HepG2 (cell line): ENCODE data around the gene JPH4. TPM values are rescaled to one million over a fixed set of nuclear protein-coding genes. Genes with fewer than 3 reads are reported as not detected.

ENCODE experiments used
- ETV6 ChIP-seq: sonication (generic); formaldehyde crosslinking; conservative IDR thresholded peaks from 2 replicates; pipeline ENCODE4 v1.4.0; 2020; ENCODE audit warnings: missing genetic modification reagents
- HIVEP1 ChIP-seq: sonication (generic); formaldehyde crosslinking; IDR thresholded peaks from 2 replicates; pipeline ENCODE4 v1.4.0; 2020; ENCODE audit warnings: mild to moderate bottlenecking, missing genetic modification reagents
- KAT8 ChIP-seq: IDR thresholded peaks from 2 replicates; pipeline ENCODE4 v1.6.1; 2016; ENCODE audit warnings: missing genetic modification reagents, missing compliant biosample characterization
- MEF2D ChIP-seq: sonication (generic); formaldehyde crosslinking; IDR thresholded peaks from 2 replicates; pipeline ENCODE4 v1.5.1; 2020; ENCODE audit warnings: mild to moderate bottlenecking, missing genetic modification reagents
- NFKBIZ ChIP-seq: IDR thresholded peaks from 2 replicates; pipeline ENCODE4 v1.6.1; 2018; ENCODE audit warnings: missing genetic modification reagents, missing compliant biosample characterization
- RARA ChIP-seq: IDR thresholded peaks from 2 replicates; pipeline ENCODE4 v1.6.1; 2016; ENCODE audit warnings: missing genetic modification reagents, missing compliant biosample characterization
- ZNF44 ChIP-seq: sonication (generic); formaldehyde crosslinking; IDR thresholded peaks from 2 replicates; pipeline ENCODE4 v1.5.1; 2020; ENCODE audit warnings: mild to moderate bottlenecking, missing genetic modification reagents
- polyA plus RNA-seq, 8 experiments: library from polyadenylated mRNA; depleted of rRNA in 3 of 8; stranded (reverse) in 7 of 8; unstranded in 1 of 8; fragments of >200 nt; fragmentation: Illumina TruSeq in 4 of 8; extraction: Trizol in 4 of 8; gene quantifications; 2 replicates each; pipeline versions ENCODE4 v1.2.1 to v1.2.3, GENCODE V29; 2011 to 2016; ENCODE audit warnings: low read depth in 4 of 8, missing spikeins in 1 of 8, mixed read lengths in 1 of 8; ENCODE audit not compliant: insufficient read depth in 1 of 8
- total RNA-seq, 5 experiments: library from RNA; depleted of rRNA; stranded (reverse); fragments of >200 nt; fragmentation: Illumina TruSeq; extraction: Trizol; gene quantifications; 2 replicates each; pipeline ENCODE4 v1.2.3, GENCODE V29; 2016; ENCODE audit warnings: low read depth in 1 of 5
- TF ChIP-seq, protein P1 (sequence below): sonication (generic); formaldehyde crosslinking; IDR thresholded peaks from 2 replicates; pipeline ENCODE4 v1.4.0; 2020; ENCODE audit warnings: missing genetic modification reagents
- TF ChIP-seq, protein P2 (sequence below): sonication (generic); formaldehyde crosslinking; IDR thresholded peaks from 2 replicates; pipeline ENCODE4 v1.5.1; 2020; ENCODE audit warnings: mild to moderate bottlenecking, missing genetic modification reagents, moderate library complexity
- TF ChIP-seq, protein P3 (sequence below): sonication (generic); formaldehyde crosslinking; IDR thresholded peaks from 2 replicates; pipeline ENCODE4 v1.5.0; 2020; ENCODE audit warnings: mild to moderate bottlenecking, missing genetic modification reagents
- TF ChIP-seq, protein P4 (sequence below): sonication (generic); formaldehyde crosslinking; IDR thresholded peaks from 2 replicates; pipeline ENCODE4 v1.5.0; 2020; ENCODE audit warnings: missing genetic modification reagents
- TF ChIP-seq, protein P5 (sequence below): IDR thresholded peaks from 2 replicates; pipeline ENCODE4 v1.6.1; 2016; ENCODE audit warnings: missing compliant biosample characterization, missing genetic modification reagents, borderline replicate concordance

Gene JPH4
- total and polyA plus RNA-seq, 2 of the 13 experiments (the other 11 are each of a cell fraction or from before 2014, with no cell fraction given): 0.08 to 0.22 TPM

DNA sequence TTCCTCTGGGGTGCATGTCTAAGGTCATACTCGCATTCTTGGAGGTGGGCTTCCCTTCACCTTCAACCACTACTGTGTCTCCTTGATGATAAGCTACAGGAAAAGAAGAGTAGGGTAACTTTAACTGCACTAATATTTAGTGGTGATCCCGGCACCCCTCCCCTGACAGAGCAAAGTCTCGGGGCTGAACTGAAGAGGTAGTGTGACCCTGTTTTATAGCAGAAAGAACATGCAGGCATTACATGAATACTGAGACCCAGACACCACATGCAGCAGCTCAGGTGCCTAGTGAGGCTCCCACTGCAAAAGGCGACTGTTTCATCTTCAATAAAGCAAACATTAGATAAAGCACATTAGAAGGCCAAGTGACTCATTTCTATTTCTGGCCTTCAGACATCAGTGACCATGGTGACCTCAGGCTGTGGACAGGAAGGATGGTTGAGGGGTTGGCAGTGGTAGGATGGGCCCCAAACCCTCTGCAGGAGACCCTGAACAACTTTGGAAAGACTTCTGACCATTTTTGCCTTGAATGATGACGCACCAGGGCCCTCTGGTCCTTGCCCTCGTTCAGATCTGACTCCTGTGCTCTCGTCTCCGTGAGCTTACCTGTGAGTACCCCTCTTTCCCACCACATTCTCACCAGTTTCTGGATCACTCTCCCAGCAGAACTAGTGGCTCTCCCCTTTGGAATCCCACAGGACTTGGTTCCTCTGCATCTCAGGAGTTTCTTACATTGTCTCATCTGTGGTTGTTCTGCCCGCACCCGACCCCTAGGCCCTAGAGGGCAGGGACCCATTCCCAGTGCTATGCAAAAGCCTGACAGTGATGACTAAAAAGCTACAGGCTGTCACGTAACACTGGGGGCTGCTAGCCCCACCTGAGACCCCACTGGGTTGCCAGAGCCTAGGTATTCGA is 23.8 kb upstream of the JPH4 start (continued):
- TF ChIP-seq, protein P1, sequence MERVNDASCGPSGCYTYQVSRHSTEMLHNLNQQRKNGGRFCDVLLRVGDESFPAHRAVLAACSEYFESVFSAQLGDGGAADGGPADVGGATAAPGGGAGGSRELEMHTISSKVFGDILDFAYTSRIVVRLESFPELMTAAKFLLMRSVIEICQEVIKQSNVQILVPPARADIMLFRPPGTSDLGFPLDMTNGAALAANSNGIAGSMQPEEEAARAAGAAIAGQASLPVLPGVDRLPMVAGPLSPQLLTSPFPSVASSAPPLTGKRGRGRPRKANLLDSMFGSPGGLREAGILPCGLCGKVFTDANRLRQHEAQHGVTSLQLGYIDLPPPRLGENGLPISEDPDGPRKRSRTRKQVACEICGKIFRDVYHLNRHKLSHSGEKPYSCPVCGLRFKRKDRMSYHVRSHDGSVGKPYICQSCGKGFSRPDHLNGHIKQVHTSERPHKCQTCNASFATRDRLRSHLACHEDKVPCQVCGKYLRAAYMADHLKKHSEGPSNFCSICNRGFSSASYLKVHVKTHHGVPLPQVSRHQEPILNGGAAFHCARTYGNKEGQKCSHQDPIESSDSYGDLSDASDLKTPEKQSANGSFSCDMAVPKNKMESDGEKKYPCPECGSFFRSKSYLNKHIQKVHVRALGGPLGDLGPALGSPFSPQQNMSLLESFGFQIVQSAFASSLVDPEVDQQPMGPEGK (CRISPR knock-in tag): peak; percentile 50; the same call in 1 of the 2 replicates
- TF ChIP-seq, protein P2, sequence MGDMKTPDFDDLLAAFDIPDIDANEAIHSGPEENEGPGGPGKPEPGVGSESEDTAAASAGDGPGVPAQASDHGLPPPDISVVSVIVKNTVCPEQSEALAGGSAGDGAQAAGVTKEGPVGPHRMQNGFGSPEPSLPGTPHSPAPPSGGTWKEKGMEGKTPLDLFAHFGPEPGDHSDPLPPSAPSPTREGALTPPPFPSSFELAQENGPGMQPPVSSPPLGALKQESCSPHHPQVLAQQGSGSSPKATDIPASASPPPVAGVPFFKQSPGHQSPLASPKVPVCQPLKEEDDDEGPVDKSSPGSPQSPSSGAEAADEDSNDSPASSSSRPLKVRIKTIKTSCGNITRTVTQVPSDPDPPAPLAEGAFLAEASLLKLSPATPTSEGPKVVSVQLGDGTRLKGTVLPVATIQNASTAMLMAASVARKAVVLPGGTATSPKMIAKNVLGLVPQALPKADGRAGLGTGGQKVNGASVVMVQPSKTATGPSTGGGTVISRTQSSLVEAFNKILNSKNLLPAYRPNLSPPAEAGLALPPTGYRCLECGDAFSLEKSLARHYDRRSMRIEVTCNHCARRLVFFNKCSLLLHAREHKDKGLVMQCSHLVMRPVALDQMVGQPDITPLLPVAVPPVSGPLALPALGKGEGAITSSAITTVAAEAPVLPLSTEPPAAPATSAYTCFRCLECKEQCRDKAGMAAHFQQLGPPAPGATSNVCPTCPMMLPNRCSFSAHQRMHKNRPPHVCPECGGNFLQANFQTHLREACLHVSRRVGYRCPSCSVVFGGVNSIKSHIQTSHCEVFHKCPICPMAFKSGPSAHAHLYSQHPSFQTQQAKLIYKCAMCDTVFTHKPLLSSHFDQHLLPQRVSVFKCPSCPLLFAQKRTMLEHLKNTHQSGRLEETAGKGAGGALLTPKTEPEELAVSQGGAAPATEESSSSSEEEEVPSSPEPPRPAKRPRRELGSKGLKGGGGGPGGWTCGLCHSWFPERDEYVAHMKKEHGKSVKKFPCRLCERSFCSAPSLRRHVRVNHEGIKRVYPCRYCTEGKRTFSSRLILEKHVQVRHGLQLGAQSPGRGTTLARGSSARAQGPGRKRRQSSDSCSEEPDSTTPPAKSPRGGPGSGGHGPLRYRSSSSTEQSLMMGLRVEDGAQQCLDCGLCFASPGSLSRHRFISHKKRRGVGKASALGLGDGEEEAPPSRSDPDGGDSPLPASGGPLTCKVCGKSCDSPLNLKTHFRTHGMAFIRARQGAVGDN: peak; percentile 72
- TF ChIP-seq KAT8 (CRISPR knock-in tag) (peak; percentile 84), HIVEP1 (CRISPR knock-in tag) (no peak), ZNF44 (CRISPR knock-in tag) (peak; percentile 72), ETV6 (no peak; the same call in 1 of the 2 replicates), RARA (CRISPR knock-in tag) (peak; percentile 98), NFKBIZ (CRISPR knock-in tag) (peak; percentile 70), MEF2D (CRISPR knock-in tag) (peak; percentile 100)
- TF ChIP-seq, protein P3, sequence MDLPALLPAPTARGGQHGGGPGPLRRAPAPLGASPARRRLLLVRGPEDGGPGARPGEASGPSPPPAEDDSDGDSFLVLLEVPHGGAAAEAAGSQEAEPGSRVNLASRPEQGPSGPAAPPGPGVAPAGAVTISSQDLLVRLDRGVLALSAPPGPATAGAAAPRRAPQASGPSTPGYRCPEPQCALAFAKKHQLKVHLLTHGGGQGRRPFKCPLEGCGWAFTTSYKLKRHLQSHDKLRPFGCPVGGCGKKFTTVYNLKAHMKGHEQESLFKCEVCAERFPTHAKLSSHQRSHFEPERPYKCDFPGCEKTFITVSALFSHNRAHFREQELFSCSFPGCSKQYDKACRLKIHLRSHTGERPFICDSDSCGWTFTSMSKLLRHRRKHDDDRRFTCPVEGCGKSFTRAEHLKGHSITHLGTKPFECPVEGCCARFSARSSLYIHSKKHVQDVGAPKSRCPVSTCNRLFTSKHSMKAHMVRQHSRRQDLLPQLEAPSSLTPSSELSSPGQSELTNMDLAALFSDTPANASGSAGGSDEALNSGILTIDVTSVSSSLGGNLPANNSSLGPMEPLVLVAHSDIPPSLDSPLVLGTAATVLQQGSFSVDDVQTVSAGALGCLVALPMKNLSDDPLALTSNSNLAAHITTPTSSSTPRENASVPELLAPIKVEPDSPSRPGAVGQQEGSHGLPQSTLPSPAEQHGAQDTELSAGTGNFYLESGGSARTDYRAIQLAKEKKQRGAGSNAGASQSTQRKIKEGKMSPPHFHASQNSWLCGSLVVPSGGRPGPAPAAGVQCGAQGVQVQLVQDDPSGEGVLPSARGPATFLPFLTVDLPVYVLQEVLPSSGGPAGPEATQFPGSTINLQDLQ: no peak; the same call in 1 of the 2 replicates
- TF ChIP-seq, protein P4, sequence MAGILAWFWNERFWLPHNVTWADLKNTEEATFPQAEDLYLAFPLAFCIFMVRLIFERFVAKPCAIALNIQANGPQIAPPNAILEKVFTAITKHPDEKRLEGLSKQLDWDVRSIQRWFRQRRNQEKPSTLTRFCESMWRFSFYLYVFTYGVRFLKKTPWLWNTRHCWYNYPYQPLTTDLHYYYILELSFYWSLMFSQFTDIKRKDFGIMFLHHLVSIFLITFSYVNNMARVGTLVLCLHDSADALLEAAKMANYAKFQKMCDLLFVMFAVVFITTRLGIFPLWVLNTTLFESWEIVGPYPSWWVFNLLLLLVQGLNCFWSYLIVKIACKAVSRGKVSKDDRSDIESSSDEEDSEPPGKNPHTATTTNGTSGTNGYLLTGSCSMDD (CRISPR knock-in tag): no peak
- TF ChIP-seq, protein P5, sequence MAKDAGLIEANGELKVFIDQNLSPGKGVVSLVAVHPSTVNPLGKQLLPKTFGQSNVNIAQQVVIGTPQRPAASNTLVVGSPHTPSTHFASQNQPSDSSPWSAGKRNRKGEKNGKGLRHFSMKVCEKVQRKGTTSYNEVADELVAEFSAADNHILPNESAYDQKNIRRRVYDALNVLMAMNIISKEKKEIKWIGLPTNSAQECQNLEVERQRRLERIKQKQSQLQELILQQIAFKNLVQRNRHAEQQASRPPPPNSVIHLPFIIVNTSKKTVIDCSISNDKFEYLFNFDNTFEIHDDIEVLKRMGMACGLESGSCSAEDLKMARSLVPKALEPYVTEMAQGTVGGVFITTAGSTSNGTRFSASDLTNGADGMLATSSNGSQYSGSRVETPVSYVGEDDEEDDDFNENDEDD: peak; percentile 31; the same call in 1 of the 2 replicates
